CD4-positive, alpha-beta T cell (primary cell): Measurements from ENCODE around the gene BCORL1. TPM values are rescaled to one million over a fixed set of nuclear protein-coding genes. Genes with fewer than 3 reads are reported as not detected.
A peak's percentile ranks its signal among the peaks of the same experiment; 100 is the strongest.

ENCODE experiments used
- ATAC-seq: fragments of 200-7000 bp; cut with Tn5 transposase; one replicate; pipeline ENCODE4 v1.10.0; 2022; ENCODE audit warnings: mild to moderate bottlenecking; ENCODE audit not compliant: poor library complexity
- CTCF ChIA-PET: fragments of 350-600 bp; sonication (Branson Sonifier 250); formaldehyde crosslinking; loops from one replicate; lab custom pipeline; 2021; ENCODE audit warnings: antibody characterized with exemption, inconsistent platforms; lab: Charles Lee
- POLR2A ChIA-PET: fragments of 350-600 bp; sonication (Branson Sonifier 250); formaldehyde crosslinking; loops from one replicate; lab custom pipeline; 2021; ENCODE audit warnings: antibody characterized with exemption, inconsistent platforms; lab: Charles Lee
- DNase-seq, 14 experiments: peaks; one replicate each; pipeline ENCODE4 v3.0.0-alpha.2; 2013 to 2020; ENCODE audit warnings: mixed read lengths in 2 of 14
- H3K27ac ChIP-seq, 2 donors: one replicate each; pipeline versions ENCODE4 v1.5.1 to v1.7.0; 2013; ENCODE audit warnings: low read length in 2 of 2, low read depth in 1 of 2, mild to moderate bottlenecking in 1 of 2
- H3K27me3 ChIP-seq, 2 experiments: 1 replicate in 1 of 2; 2 replicates in 1 of 2; pipeline versions ENCODE4 v1.6.1 to v1.7.0; 2013; ENCODE audit warnings: low read length in 2 of 2, control low read depth in 1 of 2, mild to moderate bottlenecking in 1 of 2, moderate library complexity in 1 of 2; ENCODE audit not compliant: insufficient read depth in 2 of 2, control insufficient read depth in 1 of 2
- H3K36me3 ChIP-seq: one replicate; pipeline ENCODE4 v1.6.1; 2013; ENCODE audit warnings: low read length, control low read depth; ENCODE audit not compliant: insufficient read depth
- H3K4me1 ChIP-seq: one replicate; pipeline ENCODE4 v1.6.1; 2013; ENCODE audit warnings: low read length, control low read depth; ENCODE audit not compliant: insufficient read depth
- H3K4me3 ChIP-seq: one replicate; pipeline ENCODE4 v1.5.1; 2013; ENCODE audit warnings: mild to moderate bottlenecking, low read length, moderate library complexity
- H3K9me3 ChIP-seq, 2 experiments: 1 replicate in 1 of 2; 2 replicates in 1 of 2; pipeline versions ENCODE4 v1.6.1 to v1.7.0; 2013; ENCODE audit warnings: low read length in 2 of 2, mild to moderate bottlenecking in 2 of 2, control low read depth in 1 of 2, moderate library complexity in 1 of 2; ENCODE audit not compliant: control insufficient read depth in 1 of 2, insufficient read depth in 1 of 2
- H3K27ac Mint-ChIP-seq: one replicate; pipeline ENCODE4 v1.8.0; 2020; ENCODE audit warnings: mixed read lengths
- H3K27me3 Mint-ChIP-seq: one replicate; pipeline ENCODE4 v1.8.0; 2021; ENCODE audit warnings: mixed read lengths
- H3K36me3 Mint-ChIP-seq: one replicate; pipeline ENCODE4 v1.8.0; 2021; ENCODE audit warnings: low read depth, mixed read lengths
- H3K4me1 Mint-ChIP-seq: one replicate; pipeline ENCODE4 v1.8.0; 2021; ENCODE audit warnings: low read depth, mixed read lengths
- H3K4me3 Mint-ChIP-seq: one replicate; pipeline ENCODE4 v1.8.0; 2020; ENCODE audit warnings: mild to moderate bottlenecking, mixed read lengths
- H3K9me3 Mint-ChIP-seq: one replicate; pipeline ENCODE4 v1.8.0; 2020; ENCODE audit warnings: mixed read lengths
- CTCF ChIP-seq: fragments of 200-600 bp; IDR thresholded peaks from one replicate; pipeline ENCODE4 v1.8.0; 2022; ENCODE audit warnings: antibody characterized with exemption, mild to moderate bottlenecking
- intact Hi-C, 2 experiments: fragments of 100-400 bp; cut with DNase I in 1 of 2; cut with micrococcal nuclease in 1 of 2; formaldehyde crosslinking; loops; one replicate each; pipeline versions ENCODE4 v1.15.1 to v1.9.0; 2023 to 2025; cut with DNase I, micrococcal nuclease
- total RNA-seq, 174 experiments: library from RNA in 2 of 174; stranded (reverse) in 2 of 174; gene quantifications; one replicate each; pipeline ENCODE4 v1.2.3 and lab custom pipeline; 2021 to 2026

The BCORL1 gene
- total RNA-seq, 2 experiments from 2014 or later = 3.4 to 3.5 TPM

GRCh38 chrX:130081421-130082045 is 99.1 kb downstream of the BCORL1 start:
- H3K9me3 ChIP-seq = no peaks in the 10 kb centered on the region
- H3K27ac ChIP-seq = peak overlapping the region; percentile 61 to 73
- peaks cover 69% of the 10 kb centered on the region for H3K4me1 ChIP-seq
- H3K9me3 Mint-ChIP-seq = no peaks in the 10 kb centered on the region
- H3K36me3 ChIP-seq = peaks cover 18% of the 10 kb centered on the region
- H3K27me3 Mint-ChIP-seq = no peaks in the 10 kb centered on the region
- no peaks in the 10 kb centered on the region for H3K27me3 ChIP-seq
- intact Hi-C loops = loop anchor here (1.0 to 2.0 kb wide), 4 partner anchors 27 to 111 kb away; no protein-coding TSS in a partner anchor
- ATAC-seq (no peak), DNase-seq (no peak)
- POLR2A ChIA-PET = interaction anchor here (0.6 to 2.6 kb wide), 10 partner anchors 9 to 95 kb away, joined by 3 to 15 read pairs (median 5); partner anchors contain the start of genes AIFM1, ELF4 and RAB33A
- peaks cover 45% of the 10 kb centered on the region for H3K4me1 Mint-ChIP-seq
- peak overlapping the region; percentile 93 for H3K27ac Mint-ChIP-seq
- H3K4me3 Mint-ChIP-seq = peak overlapping the region; percentile 75
- TF ChIP-seq CTCF = no peak
- CTCF ChIA-PET = interaction anchor here (0.9 to 5.6 kb wide), 8 partner anchors 9 to 113 kb away, joined by 3 to 76 read pairs (median 5); no protein-coding TSS in a partner anchor
- H3K36me3 Mint-ChIP-seq = peaks cover 12% of the 10 kb centered on the region
- H3K4me3 ChIP-seq = peak overlapping the region; percentile 45

GRCh38 chrX:130082244-130083106 is 100.0 kb downstream of the BCORL1 start:
- intact Hi-C loops = loop anchor here (1.0 to 2.0 kb wide), 3 partner anchors 26 to 110 kb away; no protein-coding TSS in a partner anchor
- H3K36me3 ChIP-seq = peaks cover 14% of the 10 kb centered on the region
- no peaks in the 10 kb centered on the region for H3K9me3 ChIP-seq
- ChIA-PET POLR2A (interaction anchor here (0.9 to 2.6 kb wide), 8 partner anchors 8 to 94 kb away, joined by 4 to 15 read pairs (median 6); partner anchors contain the start of genes AIFM1, ELF4 and RAB33A), CTCF (interaction anchor here (0.6 to 5.6 kb wide), 12 partner anchors 8 to 112 kb away, joined by 3 to 76 read pairs (median 5); no protein-coding TSS in a partner anchor)
- Mint-ChIP-seq H3K9me3 (no peaks in the 10 kb centered on the region), H3K36me3 (peaks cover 8% of the 10 kb centered on the region), H3K4me3 (peak overlapping the region; percentile 90), H3K4me1 (peaks cover 50% of the 10 kb centered on the region), H3K27ac (peak overlapping the region; percentile 93), H3K27me3 (no peaks in the 10 kb centered on the region)
- TF ChIP-seq CTCF = peak; percentile 23
- peak overlapping the region; percentile 45 for H3K4me3 ChIP-seq
- DNase-seq (peak; percentile 37 to 90 (median 58)), ATAC-seq (peak; percentile 70)
- H3K4me1 ChIP-seq = peaks cover 78% of the 10 kb centered on the region
- peak overlapping the region; percentile 64 to 73 for H3K27ac ChIP-seq
- no peaks in the 10 kb centered on the region for H3K27me3 ChIP-seq

DNA sequence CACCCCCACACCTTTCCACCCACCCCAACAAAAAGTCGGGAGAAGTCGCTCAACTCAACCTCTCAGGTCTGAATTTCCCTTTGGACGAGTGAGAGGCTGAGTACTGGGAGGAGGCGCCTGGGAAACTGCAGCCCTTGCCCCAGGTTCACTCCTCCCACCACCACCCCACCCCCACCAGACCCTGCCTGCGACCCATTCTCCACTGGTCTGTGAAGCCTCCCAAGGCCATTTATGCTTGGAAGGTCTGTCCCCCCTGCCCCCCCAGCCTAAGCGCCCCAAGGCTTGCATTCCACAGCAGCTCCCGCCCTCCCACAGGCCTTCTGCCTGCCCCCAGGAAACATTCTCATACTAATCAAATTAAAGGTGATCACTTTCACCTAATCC is 100.7 kb downstream of the BCORL1 start:
- Histone ChIP-seq H3K36me3 (peaks cover 14% of the 10 kb centered on the region), H3K4me3 (peak overlapping the region; percentile 45), H3K4me1 (peaks cover 84% of the 10 kb centered on the region), H3K27me3 (no peaks in the 10 kb centered on the region), H3K27ac (no peak overlapping the region), H3K9me3 (no peaks in the 10 kb centered on the region)
- peak overlapping the region; percentile 92 for H3K4me3 Mint-ChIP-seq
- H3K36me3 Mint-ChIP-seq = peaks cover 8% of the 10 kb centered on the region
- no peak for DNase-seq
- H3K27ac Mint-ChIP-seq = peak overlapping the region; percentile 93
- ChIA-PET POLR2A (interaction anchor here (2.6 kb wide), 1 partner anchor 27 kb away, joined by 15 read pairs; the partner anchor contains the start of gene ELF4), CTCF (interaction anchor here (5.6 kb wide), 1 partner anchor 36 kb away, joined by 76 read pairs; no protein-coding TSS in a partner anchor)
- peaks cover 56% of the 10 kb centered on the region for H3K4me1 Mint-ChIP-seq
- H3K27me3 Mint-ChIP-seq = no peaks in the 10 kb centered on the region
- no peaks in the 10 kb centered on the region for H3K9me3 Mint-ChIP-seq
- no peak for ATAC-seq
- TF ChIP-seq CTCF = no peak
- intact Hi-C loops = loop anchor here in 1 of 2 experiments (2.0 kb wide), 1 partner anchor 26 kb away; no protein-coding TSS in a partner anchor
